PC-3 (cell line): ENCODE measurements around the gene P3H3. TPM values are rescaled to one million over a fixed set of nuclear protein-coding genes. Genes with fewer than 3 reads are reported as not detected.

Experiments used
- ATAC-seq: fragments of 200-7000 bp; cut with Tn5 transposase; 2 replicates; pipeline ENCODE4 v1.9.1; 2020; ENCODE audit warnings: mild to moderate bottlenecking, moderate library complexity
- BruUV-seq: library from RNA; stranded (reverse); fragments of 400-500 nt; replicated peaks from 2 replicates; lab custom pipeline; 2021; lab: Mats Ljungman, UMichigan
- CTCF ChIA-PET: fragments of 300-600 bp; sonication (Branson Sonifier 250); formaldehyde crosslinking; loops from one replicate; lab custom pipeline; 2022; ENCODE audit warnings: antibody characterized with exemption; lab: Charles Lee
- POLR2A ChIA-PET: fragments of 300-600 bp; sonication (Branson Sonifier 250); formaldehyde crosslinking; loops from one replicate; lab custom pipeline; 2022; ENCODE audit warnings: antibody characterized with exemption; ENCODE audit not compliant: unreplicated experiment; lab: Charles Lee
- DNase-seq: peaks from one replicate; pipeline ENCODE4 v3.0.0-alpha.2; 2015
- H2AFZ ChIP-seq: fragments of 300-600 bp; sonication (generic); 2 replicates; pipeline ENCODE4 v1.6.0; 2016; ENCODE audit warnings: antibody characterized with exemption, low read length
- H3F3A ChIP-seq: fragments of 300-600 bp; sonication (generic); one replicate; pipeline ENCODE4 v1.6.0; 2017; ENCODE audit warnings: antibody characterized with exemption, low read length, control low read depth, mild to moderate bottlenecking; ENCODE audit not compliant: unreplicated experiment
- H3K27ac ChIP-seq: fragments of 300-600 bp; sonication (generic); 2 replicates; pipeline ENCODE4 v1.5.1; 2016; ENCODE audit warnings: mild to moderate bottlenecking, low read length
- H3K27me3 ChIP-seq: fragments of 300-600 bp; sonication (generic); 2 replicates; pipeline ENCODE4 v1.6.1; 2016; ENCODE audit warnings: low read length, mixed read lengths
- H3K36me3 ChIP-seq: fragments of 300-600 bp; sonication (generic); 2 replicates; pipeline ENCODE4 v1.6.1; 2016; ENCODE audit warnings: low read depth, mixed run types, low read length, mixed read lengths
- H3K4me1 ChIP-seq: fragments of 300-600 bp; sonication (generic); 2 replicates; pipeline ENCODE4 v1.5.1; 2016; ENCODE audit warnings: low read length; ENCODE audit not compliant: insufficient read depth
- H3K4me2 ChIP-seq: fragments of 300-600 bp; sonication (generic); 2 replicates; pipeline ENCODE4 v1.6.0; 2016; ENCODE audit warnings: low read length
- H3K4me3 ChIP-seq: fragments of 300-600 bp; sonication (generic); 2 replicates; pipeline ENCODE4 v1.5.1; 2016; ENCODE audit warnings: mild to moderate bottlenecking, low read length, mixed read lengths
- H3K79me2 ChIP-seq: fragments of 300-600 bp; sonication (generic); 2 replicates; pipeline ENCODE4 v1.6.1; 2017; ENCODE audit warnings: low read length, mixed read lengths
- H3K9ac ChIP-seq: fragments of 300-600 bp; sonication (generic); 2 replicates; pipeline ENCODE4 v1.6.0; 2016; ENCODE audit warnings: mild to moderate bottlenecking, low read length
- H3K9me2 ChIP-seq: fragments of 300-600 bp; sonication (generic); replicated peaks from 2 replicates; pipeline ENCODE4 v1.6.1; 2016; ENCODE audit warnings: mixed run types, low read length, mixed read lengths
- H3K9me3 ChIP-seq: fragments of 300-600 bp; sonication (generic); 2 replicates; pipeline ENCODE4 v1.6.1; 2016; ENCODE audit warnings: low read length, mixed read lengths
- H4K20me1 ChIP-seq: fragments of 300-600 bp; sonication (generic); 2 replicates; pipeline ENCODE4 v1.6.1; 2016; ENCODE audit warnings: low read length, mixed read lengths
- EZH2 ChIP-seq: fragments of 300-600 bp; sonication (generic); IDR thresholded peaks from one replicate; pipeline ENCODE4 v1.6.1; 2017; ENCODE audit warnings: antibody characterized with exemption, mild to moderate bottlenecking, low read length; ENCODE audit not compliant: unreplicated experiment
- EZH2phosphoT487 ChIP-seq: fragments of 300-600 bp; sonication (generic); IDR thresholded peaks from 2 replicates; pipeline ENCODE4 v1.6.1; 2018; ENCODE audit warnings: mild to moderate bottlenecking, antibody characterized with exemption, low read length, borderline replicate concordance
- intact Hi-C: fragments of 100-400 bp; cut with micrococcal nuclease; formaldehyde crosslinking; loops from 2 replicates; pipeline ENCODE4 v1.9.0; 2023
- total RNA-seq: library from RNA; depleted of rRNA; stranded (reverse); fragments of >200 nt; gene quantifications from 2 replicates; pipeline ENCODE4 v1.2.3, GENCODE V29; 2014
- TF ChIP-seq, protein P1 (sequence below): fragments of 300-600 bp; sonication (generic); conservative IDR thresholded peaks from 2 replicates; pipeline ENCODE4 v1.5.1; 2017; ENCODE audit warnings: antibody characterized with exemption, low read depth, mild to moderate bottlenecking, low read length

P3H3 gene
- total RNA-seq, 1 experiment from 2014 or later, result 9.3 TPM

DNA sequence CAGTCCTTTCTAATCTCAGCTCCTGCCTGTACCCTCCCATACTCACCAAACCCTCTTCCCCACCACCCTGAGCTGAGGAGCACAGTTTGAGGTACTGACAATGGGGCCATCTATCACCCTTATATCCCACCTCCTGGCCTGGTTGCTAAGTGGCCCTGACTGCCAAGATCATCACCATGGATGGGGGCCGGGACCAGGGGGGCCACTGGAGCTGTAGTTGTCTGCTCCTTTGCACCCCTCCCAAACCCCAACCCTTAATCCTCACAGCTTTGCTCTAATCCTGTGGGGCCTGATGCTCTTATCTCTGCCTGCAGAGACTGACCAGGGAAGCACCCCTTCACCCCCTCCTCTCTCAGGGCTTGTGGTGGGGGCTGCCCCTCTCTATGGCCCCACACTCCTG lies 12.1 kb downstream of the P3H3 start:
- intact Hi-C loops, result no loop called here
- TF ChIP-seq EZH2phosphoT487 (no peak), EZH2 (no peak)
- TF ChIP-seq, protein P1, sequence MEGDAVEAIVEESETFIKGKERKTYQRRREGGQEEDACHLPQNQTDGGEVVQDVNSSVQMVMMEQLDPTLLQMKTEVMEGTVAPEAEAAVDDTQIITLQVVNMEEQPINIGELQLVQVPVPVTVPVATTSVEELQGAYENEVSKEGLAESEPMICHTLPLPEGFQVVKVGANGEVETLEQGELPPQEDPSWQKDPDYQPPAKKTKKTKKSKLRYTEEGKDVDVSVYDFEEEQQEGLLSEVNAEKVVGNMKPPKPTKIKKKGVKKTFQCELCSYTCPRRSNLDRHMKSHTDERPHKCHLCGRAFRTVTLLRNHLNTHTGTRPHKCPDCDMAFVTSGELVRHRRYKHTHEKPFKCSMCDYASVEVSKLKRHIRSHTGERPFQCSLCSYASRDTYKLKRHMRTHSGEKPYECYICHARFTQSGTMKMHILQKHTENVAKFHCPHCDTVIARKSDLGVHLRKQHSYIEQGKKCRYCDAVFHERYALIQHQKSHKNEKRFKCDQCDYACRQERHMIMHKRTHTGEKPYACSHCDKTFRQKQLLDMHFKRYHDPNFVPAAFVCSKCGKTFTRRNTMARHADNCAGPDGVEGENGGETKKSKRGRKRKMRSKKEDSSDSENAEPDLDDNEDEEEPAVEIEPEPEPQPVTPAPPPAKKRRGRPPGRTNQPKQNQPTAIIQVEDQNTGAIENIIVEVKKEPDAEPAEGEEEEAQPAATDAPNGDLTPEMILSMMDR, result no peak
- Histone ChIP-seq H3F3A (no peaks in the 10 kb centered on the region), H3K36me3 (no peaks in the 10 kb centered on the region), H2AFZ (no peak overlapping the region), H3K9me3 (no peaks in the 10 kb centered on the region), H4K20me1 (no peaks in the 10 kb centered on the region), H3K79me2 (no peaks in the 10 kb centered on the region), H3K27me3 (no peaks in the 10 kb centered on the region), H3K27ac (no peak overlapping the region), H3K4me2 (no peak overlapping the region), H3K9me2 (no peaks in the 10 kb centered on the region), H3K4me3 (no peak overlapping the region), H3K9ac (no peak overlapping the region), H3K4me1 (no peaks in the 10 kb centered on the region)
- ATAC-seq, result no peak
- no TSS peak for BruUV-seq
- DNase-seq, result no peak
- POLR2A ChIA-PET, result no interaction called here
- CTCF ChIA-PET, result no interaction called here

DNA sequence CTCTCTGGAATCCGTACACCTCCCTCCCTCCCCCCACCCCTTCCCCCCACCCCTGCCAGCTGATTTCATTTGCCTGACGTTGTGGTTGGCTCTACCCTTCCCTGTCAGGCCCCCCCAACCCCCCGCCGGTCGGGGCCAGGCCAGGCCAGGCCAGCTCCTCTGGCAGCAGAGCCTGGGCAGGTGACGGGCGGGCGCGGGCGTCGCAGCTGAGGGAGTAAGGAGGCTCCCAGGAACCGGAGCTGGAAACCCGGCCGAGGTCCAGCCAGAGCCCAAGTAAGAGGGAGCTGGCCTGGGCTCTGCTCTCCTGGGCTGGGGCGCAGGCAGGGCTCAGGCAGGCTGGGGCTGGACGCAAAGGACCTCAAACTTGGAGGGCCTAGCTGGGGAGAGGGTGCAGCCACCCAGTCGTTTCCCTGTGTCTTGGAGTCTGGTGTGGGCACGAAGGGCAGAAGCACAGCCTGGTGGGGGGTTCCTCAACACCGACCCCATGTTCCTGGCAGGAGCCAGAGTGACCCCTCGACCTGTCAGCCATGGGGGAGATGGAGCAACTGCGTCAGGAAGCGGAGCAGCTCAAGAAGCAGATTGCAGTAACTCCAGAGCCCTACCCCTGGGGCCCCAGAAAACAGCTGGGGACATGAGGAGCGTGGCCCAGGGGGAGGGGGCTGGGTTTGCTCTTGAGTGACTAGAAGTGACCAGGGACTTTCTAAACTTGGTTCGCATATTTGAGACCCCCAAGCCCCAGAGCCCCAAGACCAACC lies 12.7 kb downstream of the P3H3 start, which contains the start of gene GNB3:
GNB3 (plus strand) TSS at position 165 of the 755 bp plus-strand sequence; CDS start at position 528, 363 bp downstream.
- no peak within 1 kb of the TSS for H3K4me3 ChIP-seq
- no peaks in the 10 kb centered on the region for H3K9me2 ChIP-seq
- no peak within 1 kb of the TSS for H3K27ac ChIP-seq
- H4K20me1 ChIP-seq, result no peaks in the 10 kb centered on the region
- ATAC-seq (no peak), DNase-seq (no peak)
- no peak within 1 kb of the TSS for H3K9ac ChIP-seq
- no peaks in the 10 kb centered on the region for H3F3A ChIP-seq
- CTCF ChIA-PET, result no interaction called here
- H3K27me3 ChIP-seq, result no peaks in the 10 kb centered on the region
- H3K36me3 ChIP-seq, result no peaks in the 10 kb centered on the region
- POLR2A ChIA-PET, result no interaction called here
- H2AFZ ChIP-seq, result no peak within 1 kb of the TSS
- BruUV-seq, result no TSS peak
- no peaks in the 10 kb centered on the region for H3K9me3 ChIP-seq
- H3K4me2 ChIP-seq, result no peak within 1 kb of the TSS
- intact Hi-C loops, result no loop called here
- no peaks in the 10 kb centered on the region for H3K4me1 ChIP-seq
- no peaks in the 10 kb centered on the region for H3K79me2 ChIP-seq
- TF ChIP-seq EZH2phosphoT487, result no peak
- TF ChIP-seq, protein P1, result no peak
- no peak for TF ChIP-seq EZH2

DNA sequence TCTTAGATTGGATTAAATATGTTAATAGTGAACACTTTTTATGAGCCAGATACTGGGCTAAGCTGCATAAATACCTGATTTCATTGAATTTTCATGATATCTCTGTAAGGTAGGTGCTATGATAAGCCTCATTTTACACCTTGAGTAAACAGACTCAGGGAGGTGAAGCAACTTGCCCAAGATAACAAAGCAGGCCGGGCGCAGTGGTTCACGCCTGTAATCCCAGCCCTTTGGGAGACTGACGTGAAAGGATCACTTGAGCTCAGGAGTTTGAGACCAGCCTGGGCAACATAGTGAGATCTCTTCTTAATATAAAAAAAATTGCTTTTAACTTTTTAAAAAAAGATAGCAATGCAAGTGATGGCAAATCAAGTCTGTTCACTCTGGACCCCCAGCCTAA lies 13.9 kb downstream of the P3H3 start:
- intact Hi-C loops, result no loop called here

More for the DNA sequence above, 13.9 kb downstream of the P3H3 start:
- ChIA-PET CTCF (no interaction called here), POLR2A (no interaction called here)
- Histone ChIP-seq H3K36me3 (no peaks in the 10 kb centered on the region), H3K27ac (no peak overlapping the region), H3K9me3 (no peaks in the 10 kb centered on the region), H3K4me1 (no peaks in the 10 kb centered on the region), H2AFZ (no peak overlapping the region), H3K4me2 (no peak overlapping the region), H3F3A (no peaks in the 10 kb centered on the region), H4K20me1 (no peaks in the 10 kb centered on the region), H3K79me2 (no peaks in the 10 kb centered on the region), H3K27me3 (no peaks in the 10 kb centered on the region), H3K9me2 (no peaks in the 10 kb centered on the region), H3K4me3 (no peak overlapping the region), H3K9ac (no peak overlapping the region)
- TF ChIP-seq, protein P1, result no peak
- TF ChIP-seq EZH2, result no peak
- no peak for TF ChIP-seq EZH2phosphoT487
- DNase-seq (no peak), ATAC-seq (no peak)
- BruUV-seq, result no TSS peak
